WERI-Rb-1 (cell line): Measurements from ENCODE around the gene GRAMD1A.
"Not testable (repeated sequence)": the region's sequence is repeated elsewhere in the genome, so short reads cannot be mapped to it uniquely, and the experiment has no call there.

Experiments used
- DNase-seq: peaks from one replicate; pipeline ENCODE4 v3.0.0-alpha.2; 2020
- H3K27ac ChIP-seq: fragments of 250-450 bp; sonication (Bioruptor Pico); 2 replicates; pipeline ENCODE4 v1.5.1; 2020; ENCODE audit warnings: mild to moderate bottlenecking, moderate library complexity
- H3K27me3 ChIP-seq: fragments of 250-450 bp; sonication (Bioruptor Pico); 2 replicates; pipeline ENCODE4 v1.5.1; 2021; ENCODE audit warnings: mild to moderate bottlenecking, low read depth, moderate library complexity; ENCODE audit not compliant: insufficient read depth, severe bottlenecking
- H3K36me3 ChIP-seq: fragments of 250-450 bp; sonication (Bioruptor Pico); 2 replicates; pipeline ENCODE4 v1.5.1; 2020; ENCODE audit warnings: mild to moderate bottlenecking, moderate library complexity
- H3K4me3 ChIP-seq: 2 replicates; pipeline ENCODE4 v1.5.1; 2011; ENCODE audit warnings: low read depth, mild to moderate bottlenecking, control low read depth, low read length
- H3K9me3 ChIP-seq: fragments of 250-450 bp; sonication (Bioruptor Pico); 2 replicates; pipeline ENCODE4 v1.5.1; 2021; ENCODE audit warnings: mild to moderate bottlenecking, moderate library complexity; ENCODE audit not compliant: severe bottlenecking
- CTCF ChIP-seq: IDR thresholded peaks from 2 replicates; pipeline ENCODE4 v1.5.1; 2011; ENCODE audit warnings: low read depth, mild to moderate bottlenecking, control low read depth, inconsistent platforms, low read length

Gene GRAMD1A

GRCh38 chr19:35011737-35012682 lies 11.9 kb downstream of the GRAMD1A start:
- Histone ChIP-seq H3K27me3 (no peaks in the 10 kb centered on the region), H3K36me3 (peaks cover 80% of the 10 kb centered on the region), H3K9me3 (peaks cover 3% of the 10 kb centered on the region), H3K4me3 (no peak overlapping the region), H3K27ac (no peak overlapping the region)
- no peak for DNase-seq
- TF ChIP-seq CTCF: no peak

GRCh38 chr19:35013041-35013819 lies 13.1 kb downstream of the GRAMD1A start:
- Histone ChIP-seq H3K27me3 (no peaks in the 10 kb centered on the region), H3K4me3 (no peak overlapping the region), H3K27ac (peak overlapping the region; percentile 61), H3K36me3 (peaks cover 92% of the 10 kb centered on the region), H3K9me3 (peaks cover 3% of the 10 kb centered on the region)
- peak; percentile 96 for TF ChIP-seq CTCF
- DNase-seq: peak; percentile 84

- H3K36me3 ChIP-seq: peaks cover 94% of the 10 kb centered on the region
- H3K27me3 ChIP-seq: no peaks in the 10 kb centered on the region
- peaks cover 3% of the 10 kb centered on the region for H3K9me3 ChIP-seq
- no peak overlapping the region for H3K4me3 ChIP-seq
- TF ChIP-seq CTCF: no peak
- DNase-seq: no peak
- peak overlapping the region; percentile 61; the same call in 1 of the 2 replicates for H3K27ac ChIP-seq
These were observed 14.0 kb downstream of the GRAMD1A start for GRCh38 chr19:35013820-35014754.

GRCh38 chr19:35014774-35015173 lies 14.7 kb downstream of the GRAMD1A start:
- H3K27me3 ChIP-seq, H3K9me3 ChIP-seq, H3K4me3 ChIP-seq, DNase-seq, H3K27ac ChIP-seq: not testable (repeated sequence)
- H3K36me3 ChIP-seq: peaks cover 94% of the 10 kb centered on the region

- no peak overlapping the region for H3K4me3 ChIP-seq
- peaks cover 94% of the 10 kb centered on the region for H3K36me3 ChIP-seq
- H3K27ac ChIP-seq: no peak overlapping the region
- peaks cover 3% of the 10 kb centered on the region for H3K9me3 ChIP-seq
- TF ChIP-seq CTCF: no peak
- DNase-seq: no peak
- no peaks in the 10 kb centered on the region for H3K27me3 ChIP-seq
These were observed 15.3 kb downstream of the GRAMD1A start for GRCh38 chr19:35015270-35015953.
